Osteocyte (in vitro differentiated cells): ENCODE data around the gene CNTNAP2. TPM values are rescaled to one million over a fixed set of nuclear protein-coding genes. Genes with fewer than 3 reads are reported as not detected.

Experiments used
- DNase-seq: peaks from one replicate; pipeline ENCODE4 v3.0.0; 2021; ENCODE audit warnings: mixed read lengths; ENCODE audit not compliant: unreplicated experiment; ENCODE audit errors: extremely low spot score
- H3K27ac Mint-ChIP-seq: one replicate; pipeline ENCODE4 v1.8.0; 2021; ENCODE audit warnings: mild to moderate bottlenecking, mixed read lengths; ENCODE audit not compliant: unreplicated experiment
- H3K27me3 Mint-ChIP-seq: one replicate; pipeline ENCODE4 v1.8.0; 2021; ENCODE audit warnings: mixed read lengths; ENCODE audit not compliant: unreplicated experiment
- H3K36me3 Mint-ChIP-seq: one replicate; pipeline ENCODE4 v1.8.0; 2021; ENCODE audit warnings: mixed read lengths; ENCODE audit not compliant: unreplicated experiment
- H3K4me1 Mint-ChIP-seq: one replicate; pipeline ENCODE4 v1.8.0; 2021; ENCODE audit warnings: mixed read lengths; ENCODE audit not compliant: unreplicated experiment
- H3K4me3 Mint-ChIP-seq: one replicate; pipeline ENCODE4 v1.8.0; 2021; ENCODE audit warnings: mild to moderate bottlenecking, moderate library complexity, mixed read lengths; ENCODE audit not compliant: unreplicated experiment
- H3K9me3 Mint-ChIP-seq: one replicate; pipeline ENCODE4 v1.8.0; 2021; ENCODE audit warnings: mixed read lengths; ENCODE audit not compliant: unreplicated experiment
- CTCF ChIP-seq: fragments of 200-600 bp; sonication (generic); IDR thresholded peaks from 2 replicates; pipeline ENCODE4 v1.5.0; 2021; ENCODE audit warnings: antibody characterized with exemption, mild to moderate bottlenecking, moderate library complexity
- total RNA-seq: library from RNA; stranded (reverse); gene quantifications from 2 replicates; pipeline ENCODE4 v1.2.1, GENCODE V29; 2021

CNTNAP2 gene
- total RNA-seq, 1 donor from 2014 or later: 1.4 TPM

- H3K9me3 Mint-ChIP-seq: no peaks in the 10 kb centered on the region
- no peaks in the 10 kb centered on the region for H3K27me3 Mint-ChIP-seq
- no peak overlapping the region for H3K4me3 Mint-ChIP-seq
- DNase-seq: no peak
- no peaks in the 10 kb centered on the region for H3K36me3 Mint-ChIP-seq
- H3K27ac Mint-ChIP-seq: no peak overlapping the region
- peaks cover 14% of the 10 kb centered on the region for H3K4me1 Mint-ChIP-seq
- no peak for TF ChIP-seq CTCF
These were observed 1019.8 kb downstream of the CNTNAP2 start for GRCh38 chr7:147136352-147136751.

DNA sequence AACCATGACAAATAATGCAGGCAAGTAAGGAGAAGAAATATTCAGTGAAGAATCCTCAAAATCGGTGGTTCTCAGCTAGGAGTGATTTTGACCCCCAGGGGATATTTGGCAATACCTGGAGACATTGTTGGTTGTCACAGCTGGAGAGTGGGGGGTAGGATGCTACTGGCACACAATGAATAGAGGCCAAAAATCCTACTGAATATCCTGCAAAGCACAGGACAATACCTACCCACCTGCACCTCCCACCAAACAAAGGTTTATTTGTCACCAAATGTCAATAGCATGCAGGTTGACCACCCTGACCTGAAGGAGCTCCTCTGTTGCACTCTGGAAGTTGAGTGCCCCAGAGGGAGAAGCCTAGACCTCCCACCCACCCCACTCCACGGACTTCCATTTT is 1028.6 kb downstream of the CNTNAP2 start:
- no peak overlapping the region for H3K27ac Mint-ChIP-seq
- TF ChIP-seq CTCF: no peak

DNA sequence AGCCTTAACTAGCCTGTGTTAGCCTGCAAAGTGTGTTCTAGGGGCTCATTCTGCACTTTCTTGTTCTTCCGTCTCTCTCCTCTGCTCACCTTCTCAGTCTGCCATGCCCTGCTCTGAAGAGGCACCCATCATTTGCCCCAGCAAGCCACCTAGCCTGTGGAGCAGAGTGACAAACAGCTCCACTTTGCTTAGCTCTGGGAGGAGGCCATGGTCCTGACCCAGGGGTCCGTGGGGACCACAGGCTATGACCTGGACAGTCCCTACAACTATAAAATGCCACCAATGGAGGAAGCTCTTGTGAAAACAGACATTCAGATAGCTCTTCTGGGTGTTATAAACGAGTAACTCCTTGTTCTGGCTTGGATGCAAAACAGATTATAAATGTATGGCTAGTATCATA is 1029.6 kb downstream of the CNTNAP2 start:
- DNase-seq: no peak
- Mint-ChIP-seq H3K27ac (no peak overlapping the region), H3K27me3 (no peaks in the 10 kb centered on the region), H3K4me1 (no peaks in the 10 kb centered on the region), H3K36me3 (no peaks in the 10 kb centered on the region), H3K4me3 (no peak overlapping the region), H3K9me3 (no peaks in the 10 kb centered on the region)
- no peak for TF ChIP-seq CTCF

More for the DNA sequence above, 1028.6 kb downstream of the CNTNAP2 start:
- Mint-ChIP-seq H3K4me1 (no peaks in the 10 kb centered on the region), H3K36me3 (no peaks in the 10 kb centered on the region), H3K9me3 (no peaks in the 10 kb centered on the region), H3K27me3 (no peaks in the 10 kb centered on the region), H3K4me3 (no peak overlapping the region)
- no peak for DNase-seq

DNA sequence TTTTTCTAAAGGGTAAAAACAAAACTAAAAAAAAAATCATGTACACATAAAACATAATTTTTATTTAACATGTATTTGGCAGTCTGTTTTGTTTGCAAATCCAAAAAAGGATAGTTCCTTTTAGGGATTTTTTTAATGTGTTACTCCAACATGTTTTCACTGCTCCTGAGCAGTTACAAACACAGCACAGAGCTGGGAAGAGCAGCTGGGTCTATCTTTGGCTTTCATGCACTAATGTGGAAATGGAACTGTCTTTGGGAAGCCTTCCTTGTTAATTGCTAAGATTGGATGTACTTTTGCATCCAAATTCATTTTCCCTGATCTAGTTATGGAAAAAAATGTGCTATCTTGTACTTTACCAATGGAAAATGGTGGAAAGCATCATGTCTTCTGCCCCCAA is 1035.1 kb downstream of the CNTNAP2 start:
- no peaks in the 10 kb centered on the region for H3K9me3 Mint-ChIP-seq
- DNase-seq: no peak
- no peaks in the 10 kb centered on the region for H3K36me3 Mint-ChIP-seq
- H3K27ac Mint-ChIP-seq: no peak overlapping the region
- no peaks in the 10 kb centered on the region for H3K27me3 Mint-ChIP-seq
- no peak for TF ChIP-seq CTCF
- H3K4me1 Mint-ChIP-seq: no peaks in the 10 kb centered on the region
- H3K4me3 Mint-ChIP-seq: no peak overlapping the region

GRCh38 chr7:147153571-147153970 is 1037.0 kb downstream of the CNTNAP2 start:
- no peak overlapping the region for H3K4me3 Mint-ChIP-seq
- H3K27ac Mint-ChIP-seq: no peak overlapping the region
- no peak for DNase-seq
- H3K27me3 Mint-ChIP-seq: no peaks in the 10 kb centered on the region
- H3K9me3 Mint-ChIP-seq: no peaks in the 10 kb centered on the region
- TF ChIP-seq CTCF: no peak
- H3K36me3 Mint-ChIP-seq: no peaks in the 10 kb centered on the region
- H3K4me1 Mint-ChIP-seq: no peaks in the 10 kb centered on the region
